Small intestine (tissue), 7 donors: ENCODE measurements around the gene RHCE. TPM values are rescaled to one million over a fixed set of nuclear protein-coding genes. Genes with fewer than 3 reads are reported as not detected.
"Not testable (repeated sequence)": the region's sequence is repeated elsewhere in the genome, so short reads cannot be mapped to it uniquely, and the experiment has no call there.

ENCODE experiments used
- DNase-seq, 2 donors: peaks; one replicate each; pipeline versions ENCODE4 v3.0.0 to v3.0.0-alpha.2; 2013
- FAIRE-seq: peaks from 2 replicates; lab custom pipeline; 2012; peaks lifted over from hg19 to GRCh38; lab: Jason Lieb, UNC
- H3K27ac ChIP-seq, 3 donors: one replicate each; pipeline ENCODE4 v1.5.1; 2013; ENCODE audit warnings: low read length in 2 of 3, mild to moderate bottlenecking in 2 of 3, control low read depth in 1 of 3, inconsistent platforms in 1 of 3, low read depth in 1 of 3, moderate library complexity in 1 of 3
- H3K27me3 ChIP-seq, 3 donors: one replicate each; pipeline ENCODE4 v1.6.1; 2013; ENCODE audit warnings: low read length in 3 of 3, inconsistent platforms in 1 of 3; ENCODE audit not compliant: control insufficient read depth in 3 of 3, insufficient read depth in 3 of 3
- H3K36me3 ChIP-seq, 3 donors: one replicate each; pipeline ENCODE4 v1.6.1; 2013; ENCODE audit warnings: low read length in 3 of 3, inconsistent platforms in 1 of 3, low read depth in 1 of 3, mild to moderate bottlenecking in 1 of 3, moderate library complexity in 1 of 3; ENCODE audit not compliant: control insufficient read depth in 3 of 3, insufficient read depth in 2 of 3
- H3K4me1 ChIP-seq, 3 donors: one replicate each; pipeline ENCODE4 v1.6.1; 2013; ENCODE audit warnings: low read length in 2 of 3, inconsistent platforms in 1 of 3, low read depth in 1 of 3, mild to moderate bottlenecking in 1 of 3, moderate library complexity in 1 of 3; ENCODE audit not compliant: control insufficient read depth in 3 of 3, insufficient read depth in 2 of 3
- H3K4me3 ChIP-seq, 3 donors: one replicate each; pipeline ENCODE4 v1.5.1; 2013; ENCODE audit warnings: low read length in 3 of 3, control low read depth in 1 of 3, inconsistent platforms in 1 of 3, low read depth in 1 of 3, mild to moderate bottlenecking in 1 of 3, moderate library complexity in 1 of 3
- H3K9me3 ChIP-seq, 2 donors: one replicate each; pipeline ENCODE4 v1.6.1; 2013; ENCODE audit warnings: low read depth in 1 of 2, low read length in 1 of 2; ENCODE audit not compliant: control insufficient read depth in 2 of 2, insufficient read depth in 1 of 2
- WGBS, 3 donors: extraction: QIAGEN DNeasy Blood & Tissue Kit; methylation state at CpG; one replicate each; pipeline ENCODE4 v1.1.7; 2013; 5-methylcytosine and 5-hydroxymethylcytosine counted together
- polyA plus RNA-seq, 4 donors: library from polyadenylated mRNA; stranded (reverse) in 3 of 4; unstranded in 1 of 4; fragments of 200-250 nt in 3 of 4; fragments of 120-200 nt in 1 of 4; gene quantifications; one replicate each; pipeline versions ENCODE4 v1.2.1 to v1.2.3, GENCODE V29; 2013
- donor health status: healthy with polysubstance abuse.
- donor health status: control.
- donor health status: control.
- donor health status: Bipolar disorder and iron deficiency.
- donor health status: healthy.

The RHCE gene
- polyA plus RNA-seq, 4 donors: 0.06 to 0.46 TPM; not detected in 2

- DNase-seq (no peak), FAIRE-seq (no peak)
- Histone ChIP-seq H3K4me3 (no peak overlapping the region), H3K27ac (no peak overlapping the region), H3K4me1 (no peaks in the 10 kb centered on the region), H3K9me3 (no peaks in the 10 kb centered on the region), H3K27me3 (no peaks in the 10 kb centered on the region), H3K36me3 (peaks cover 11 to 20% (median 19%) of the 10 kb centered on the region in 3 donors)
- WGBS, 3 donors: 81 to 89% (median 85%) methylated on average over 7 of the region's 7 CpGs
Observed at GRCh38 chr1:25458541-25459298, 38.1 kb upstream of the RHCE start.

DNA sequence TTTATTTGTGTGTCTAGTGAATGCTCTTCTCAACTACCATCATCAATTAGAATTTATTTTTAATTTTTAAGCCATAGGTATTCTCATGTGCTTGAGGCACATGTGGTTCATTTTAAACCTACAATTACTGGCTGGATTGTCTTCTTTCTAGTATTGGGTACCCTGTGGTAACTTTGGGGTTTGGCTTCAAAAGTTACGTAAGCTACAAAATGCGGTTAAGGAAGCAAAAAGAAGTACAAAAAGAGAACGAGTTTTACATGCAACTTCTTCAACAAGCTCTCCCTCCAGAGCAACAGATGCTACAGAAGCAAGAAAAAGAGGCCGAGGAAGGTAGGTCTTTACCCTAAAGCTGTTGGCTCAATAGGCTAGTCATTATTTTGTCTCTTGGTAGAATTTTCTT is 35.9 kb upstream of the RHCE start:
- no peak for FAIRE-seq
- peaks cover 11 to 19% (median 15%) of the 10 kb centered on the region in 3 donors for H3K36me3 ChIP-seq
- H3K4me3 ChIP-seq: no peak overlapping the region
- no peak for DNase-seq
- H3K27ac ChIP-seq: no peak overlapping the region
- WGBS, 3 donors: 86 to 89% (median 87%) methylated on average over 4 of the region's 4 CpGs
- no peaks in the 10 kb centered on the region for H3K27me3 ChIP-seq
- H3K9me3 ChIP-seq: no peaks in the 10 kb centered on the region
- no peaks in the 10 kb centered on the region for H3K4me1 ChIP-seq

- Histone ChIP-seq H3K27me3 (no peaks in the 10 kb centered on the region), H3K4me3 (no peak overlapping the region), H3K9me3 (no peaks in the 10 kb centered on the region), H3K36me3 (peaks cover 2 to 17% (median 4%) of the 10 kb centered on the region in 3 donors), H3K27ac (no peak overlapping the region), H3K4me1 (no peaks in the 10 kb centered on the region)
- FAIRE-seq (no peak), DNase-seq (no peak)
- 92 to 97% (median 92%) methylated on average over 3 of the region's 3 CpGs for WGBS, 3 donors
Observed at GRCh38 chr1:25451908-25452307, 31.3 kb upstream of the RHCE start.

DNA sequence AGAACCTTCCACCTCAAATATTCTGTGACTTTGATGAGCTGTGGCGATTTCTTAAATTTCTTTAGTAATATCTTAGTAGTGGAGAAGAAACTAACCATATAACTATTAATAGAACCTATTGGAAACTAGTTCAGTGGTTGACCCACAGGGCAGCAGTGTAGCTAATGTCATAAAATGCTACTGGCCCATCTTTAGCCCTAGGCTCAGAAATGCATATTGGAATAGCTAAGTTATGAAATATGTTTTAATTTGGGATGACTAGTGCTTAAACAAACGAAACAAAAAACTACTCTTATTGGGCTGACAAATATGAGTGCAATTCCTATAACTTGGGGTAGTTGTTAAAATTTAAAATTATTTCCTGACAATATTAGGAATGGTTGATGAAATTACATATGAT is 30.3 kb upstream of the RHCE start:
- DNase-seq (no peak), FAIRE-seq (no peak)
- WGBS, 3 donors: 91 to 94% (median 93%) methylated on average over 2 of the region's 2 CpGs
- H3K27ac ChIP-seq: no peak overlapping the region
- H3K27me3 ChIP-seq: no peaks in the 10 kb centered on the region
- H3K36me3 ChIP-seq: peaks cover 0 to 14% (median 4%) of the 10 kb centered on the region in 3 donors
- H3K4me3 ChIP-seq: no peak overlapping the region
- H3K4me1 ChIP-seq: no peaks in the 10 kb centered on the region
- no peaks in the 10 kb centered on the region for H3K9me3 ChIP-seq

DNA sequence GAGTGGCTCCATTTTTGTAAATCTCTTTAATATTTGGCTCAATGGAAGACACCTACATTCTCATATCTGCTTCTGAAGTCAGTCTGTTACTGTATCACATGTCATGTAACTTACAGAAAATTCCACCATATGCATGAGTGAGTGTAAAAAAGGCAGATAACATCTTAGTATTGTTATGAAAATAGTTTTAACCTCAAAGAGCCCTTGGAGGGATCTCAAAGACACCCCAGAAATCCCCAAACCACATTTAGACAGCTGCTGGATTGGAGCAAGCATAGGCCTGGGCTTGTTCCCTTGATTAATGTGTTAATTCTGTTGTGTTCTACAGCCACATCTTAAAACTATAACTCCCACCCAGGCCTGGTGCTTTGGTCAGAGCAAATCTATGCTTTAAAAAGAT is 26.9 kb upstream of the RHCE start:
- Histone ChIP-seq H3K9me3 (no peaks in the 10 kb centered on the region), H3K4me1 (no peaks in the 10 kb centered on the region), H3K27ac (no peak overlapping the region), H3K27me3 (no peaks in the 10 kb centered on the region), H3K36me3 (peaks cover 0 to 9% (median 2%) of the 10 kb centered on the region in 3 donors), H3K4me3 (no peak overlapping the region)
- FAIRE-seq (no peak), DNase-seq (no peak)

DNA sequence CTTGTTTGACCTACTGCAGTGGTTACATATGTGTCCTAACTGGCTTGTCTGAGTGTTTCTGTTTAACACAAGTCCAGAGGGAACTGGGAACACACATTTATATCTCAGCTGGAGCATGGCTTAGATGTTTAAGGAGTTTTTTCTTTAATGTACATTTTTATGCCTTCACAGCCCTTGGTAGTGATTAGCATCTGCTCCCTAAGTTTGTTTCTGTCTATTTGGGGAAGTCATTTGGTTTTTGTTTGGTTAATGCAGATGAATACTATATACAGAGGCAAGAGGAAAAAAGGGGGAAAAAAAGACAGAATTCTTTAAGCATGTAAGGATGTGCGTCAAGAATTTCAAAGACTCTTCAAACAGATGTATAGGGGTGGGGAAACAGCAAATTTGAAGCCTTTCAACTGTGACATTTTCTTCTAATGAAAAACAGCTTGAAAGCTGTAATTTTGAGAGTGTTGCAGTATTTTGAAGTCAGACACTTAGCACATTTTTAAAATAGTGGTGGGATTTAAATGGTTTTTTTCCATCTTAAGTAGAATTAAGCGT is 25.4 kb upstream of the RHCE start:
- WGBS, 3 donors: 64 to 93% (median 90%) methylated on average over 2 of the region's 2 CpGs
- H3K27ac ChIP-seq: no peak overlapping the region

DNA sequence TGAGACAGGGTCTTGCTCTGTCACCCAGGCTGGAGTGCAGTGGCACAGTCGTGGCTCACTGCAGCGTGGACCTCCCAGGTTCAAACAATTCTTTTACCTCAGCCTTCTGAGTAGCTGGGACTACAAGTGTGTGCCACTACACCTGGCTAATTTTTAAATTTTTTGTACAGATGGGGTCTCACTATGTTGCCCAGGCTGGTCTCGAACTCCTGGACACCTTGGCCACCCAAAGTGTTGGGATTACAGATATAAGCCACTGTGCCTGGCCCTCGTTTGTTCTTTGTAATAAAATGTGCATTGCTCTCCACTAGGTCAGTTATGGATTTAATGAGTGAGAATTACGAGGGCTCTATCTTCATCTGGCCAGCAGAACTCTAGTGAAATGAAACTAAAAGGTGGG is 24.0 kb upstream of the RHCE start:
- H3K9me3 ChIP-seq, FAIRE-seq, H3K27me3 ChIP-seq, DNase-seq, H3K4me3 ChIP-seq, H3K36me3 ChIP-seq, H3K4me1 ChIP-seq, H3K27ac ChIP-seq: not testable (repeated sequence)
- WGBS, 3 donors: 87 to 92% (median 91%) methylated on average over 5 of the region's 5 CpGs

More for the DNA sequence above, 25.4 kb upstream of the RHCE start:
- no peaks in the 10 kb centered on the region for H3K27me3 ChIP-seq
- H3K4me3 ChIP-seq: no peak overlapping the region
- DNase-seq (no peak), FAIRE-seq (no peak)
- H3K4me1 ChIP-seq: no peaks in the 10 kb centered on the region
- peaks cover 0 to 9% (median 2%) of the 10 kb centered on the region in 3 donors for H3K36me3 ChIP-seq
- H3K9me3 ChIP-seq: no peaks in the 10 kb centered on the region

- DNase-seq (no peak), FAIRE-seq (no peak)
- Histone ChIP-seq H3K4me1 (no peaks in the 10 kb centered on the region), H3K27ac (no peak overlapping the region), H3K36me3 (peaks cover 0 to 5% (median under 1%) of the 10 kb centered on the region in 3 donors), H3K4me3 (no peak overlapping the region), H3K9me3 (no peaks in the 10 kb centered on the region), H3K27me3 (no peaks in the 10 kb centered on the region)
- WGBS, 3 donors: 87 to 90% (median 88%) methylated on average over 4 of the region's 4 CpGs
Observed at GRCh38 chr1:25443030-25443699, 22.5 kb upstream of the RHCE start.
